ENCODE results near the gene MYMK.

The MYMK gene

DNA sequence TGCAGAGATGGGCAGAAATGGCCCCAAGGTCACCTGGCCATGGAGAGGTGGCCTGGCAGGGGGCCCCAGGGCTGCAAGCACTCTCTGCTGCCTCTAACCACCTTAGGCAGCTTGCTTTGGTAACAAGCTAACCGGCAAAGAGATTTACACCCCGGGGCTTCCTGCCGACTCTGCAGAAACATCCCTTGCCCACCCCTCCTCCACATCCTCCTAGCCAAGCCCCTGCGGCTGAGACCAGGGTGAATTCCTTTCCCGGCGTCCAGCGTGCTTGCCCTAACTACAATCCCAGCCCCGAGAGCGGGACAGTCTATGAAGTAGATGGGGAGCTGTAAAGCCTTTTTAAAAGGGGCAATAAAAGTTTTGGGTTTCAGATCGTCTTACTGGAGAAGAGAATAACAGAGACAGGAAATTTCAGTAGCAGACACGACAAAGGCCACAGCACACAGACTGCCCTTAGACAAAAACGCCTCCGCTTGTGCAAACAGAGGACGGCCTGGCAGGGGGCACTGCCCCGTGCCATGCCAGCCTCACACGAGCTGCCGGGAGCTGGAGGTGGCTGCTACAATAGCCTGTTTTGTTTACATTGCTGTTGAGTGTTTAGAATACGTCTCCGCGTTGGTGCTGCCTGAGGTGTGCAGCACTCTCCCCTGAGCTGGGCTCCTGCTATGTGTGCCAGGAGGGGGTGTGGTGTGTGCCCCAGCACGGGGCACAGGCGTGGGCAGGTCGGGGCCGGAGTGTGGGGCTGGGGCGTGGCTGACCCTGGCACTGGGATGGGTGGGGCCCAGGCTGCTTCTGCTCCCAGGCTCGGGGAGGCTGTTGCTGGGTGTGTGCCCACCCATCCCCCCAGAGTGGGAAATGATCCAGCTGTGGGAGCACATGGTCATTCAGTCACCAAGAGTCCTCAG is 15.3 kb downstream of the MYMK start:
- peak overlapping the region; percentile 90 for H3K27ac Mint-ChIP-seq
- peaks cover 47% of the 10 kb centered on the region for H3K4me1 Mint-ChIP-seq
- H3K27me3 Mint-ChIP-seq (ENCODE audit: low read depth, poor library complexity) = no peaks in the 10 kb centered on the region
- H3K4me3 Mint-ChIP-seq = peak overlapping the region; percentile 69
- TF ChIP-seq, protein P1, sequence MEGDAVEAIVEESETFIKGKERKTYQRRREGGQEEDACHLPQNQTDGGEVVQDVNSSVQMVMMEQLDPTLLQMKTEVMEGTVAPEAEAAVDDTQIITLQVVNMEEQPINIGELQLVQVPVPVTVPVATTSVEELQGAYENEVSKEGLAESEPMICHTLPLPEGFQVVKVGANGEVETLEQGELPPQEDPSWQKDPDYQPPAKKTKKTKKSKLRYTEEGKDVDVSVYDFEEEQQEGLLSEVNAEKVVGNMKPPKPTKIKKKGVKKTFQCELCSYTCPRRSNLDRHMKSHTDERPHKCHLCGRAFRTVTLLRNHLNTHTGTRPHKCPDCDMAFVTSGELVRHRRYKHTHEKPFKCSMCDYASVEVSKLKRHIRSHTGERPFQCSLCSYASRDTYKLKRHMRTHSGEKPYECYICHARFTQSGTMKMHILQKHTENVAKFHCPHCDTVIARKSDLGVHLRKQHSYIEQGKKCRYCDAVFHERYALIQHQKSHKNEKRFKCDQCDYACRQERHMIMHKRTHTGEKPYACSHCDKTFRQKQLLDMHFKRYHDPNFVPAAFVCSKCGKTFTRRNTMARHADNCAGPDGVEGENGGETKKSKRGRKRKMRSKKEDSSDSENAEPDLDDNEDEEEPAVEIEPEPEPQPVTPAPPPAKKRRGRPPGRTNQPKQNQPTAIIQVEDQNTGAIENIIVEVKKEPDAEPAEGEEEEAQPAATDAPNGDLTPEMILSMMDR (IDR thresholded peaks at IDR 0.05) = no peak
- H3K36me3 Mint-ChIP-seq (ENCODE audit: low read depth) = no peaks in the 10 kb centered on the region
- H3K9me3 Mint-ChIP-seq = no peaks in the 10 kb centered on the region
- DNase-seq = peak; percentile 83

DNA sequence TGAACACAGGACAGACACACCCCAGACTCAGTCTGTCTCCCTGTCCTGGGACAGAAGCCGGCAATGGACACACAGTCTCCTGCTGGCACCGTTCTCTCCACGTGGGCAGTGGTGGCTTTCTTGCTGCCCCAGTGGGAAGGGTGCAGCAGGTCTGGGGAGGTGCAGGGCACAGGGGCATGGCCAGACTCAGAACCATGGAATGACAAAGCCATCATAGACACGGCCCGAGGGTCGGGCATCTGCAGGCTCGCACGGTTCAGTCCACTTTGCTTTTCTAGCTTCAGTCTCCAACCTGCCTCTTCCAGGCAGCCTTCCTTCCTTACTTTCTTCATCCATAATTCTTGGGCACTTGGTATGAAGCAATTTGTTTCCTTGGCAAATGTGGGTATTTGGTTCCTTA is 16.7 kb downstream of the MYMK start:
- Mint-ChIP-seq H3K9me3 (peaks cover 8% of the 10 kb centered on the region), H3K4me1 (peaks cover 44% of the 10 kb centered on the region), H3K27ac (peak overlapping the region; percentile 92), H3K27me3 (ENCODE audit: low read depth, poor library complexity) (no peaks in the 10 kb centered on the region), H3K4me3 (no peak overlapping the region), H3K36me3 (ENCODE audit: low read depth) (no peaks in the 10 kb centered on the region)
- TF ChIP-seq, protein P1 (IDR thresholded peaks at IDR 0.05) = no peak
- DNase-seq = no peak

DNA sequence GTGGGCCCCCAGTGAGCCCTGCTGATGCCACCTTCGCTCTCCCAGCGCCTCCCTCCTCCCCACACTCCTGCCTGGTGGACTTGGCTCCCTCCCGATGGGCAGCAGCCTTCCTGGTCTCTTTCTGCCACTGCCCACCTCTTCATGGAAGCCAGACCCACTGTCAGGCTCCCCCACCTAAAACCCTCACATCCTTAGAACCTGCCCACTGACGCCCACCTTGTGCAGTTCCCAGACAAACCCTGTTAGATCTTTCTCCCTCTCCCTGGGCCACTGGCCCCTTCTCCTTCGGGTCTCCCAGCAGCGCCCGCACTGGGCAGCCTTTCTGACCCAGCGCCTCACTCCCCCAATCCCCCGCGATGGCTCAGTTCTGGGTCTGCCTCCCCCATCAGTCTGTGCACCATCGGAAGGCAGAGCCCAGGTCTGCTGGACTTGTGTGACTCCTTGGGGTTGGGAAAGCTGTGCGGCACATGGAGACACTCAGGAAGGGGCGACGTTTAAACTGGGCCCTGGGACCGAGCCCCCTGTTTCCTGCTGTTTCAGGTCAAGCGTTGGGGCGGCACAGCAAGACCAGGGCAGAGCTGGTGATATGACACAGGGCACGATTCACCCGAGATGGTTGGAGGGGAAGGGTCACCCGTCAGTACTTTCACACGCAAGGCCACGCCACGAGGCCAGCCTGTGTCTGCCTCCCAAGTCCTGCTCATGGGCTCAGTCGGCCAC is 17.4 kb downstream of the MYMK start:
- Mint-ChIP-seq H3K9me3 (peaks cover 15% of the 10 kb centered on the region), H3K4me3 (peak overlapping the region; percentile 28), H3K27me3 (ENCODE audit: low read depth, poor library complexity) (no peaks in the 10 kb centered on the region), H3K36me3 (ENCODE audit: low read depth) (peaks cover 3% of the 10 kb centered on the region), H3K4me1 (peaks cover 43% of the 10 kb centered on the region), H3K27ac (peak overlapping the region; percentile 59)
- TF ChIP-seq, protein P1 (IDR thresholded peaks at IDR 0.05) = no peak
- DNase-seq = no peak

GRCh38 chr9:133506653-133507038 is 18.1 kb downstream of the MYMK start:
- H3K36me3 Mint-ChIP-seq (ENCODE audit: low read depth) = peaks cover 11% of the 10 kb centered on the region
- no peak overlapping the region for H3K27ac Mint-ChIP-seq
- no peaks in the 10 kb centered on the region for H3K27me3 Mint-ChIP-seq (ENCODE audit: low read depth, poor library complexity)

GRCh38 chr9:133505901-133506652 is 18.7 kb downstream of the MYMK start:
- Mint-ChIP-seq H3K27me3 (ENCODE audit: low read depth, poor library complexity) (no peaks in the 10 kb centered on the region), H3K36me3 (ENCODE audit: low read depth) (peaks cover 17% of the 10 kb centered on the region), H3K9me3 (peaks cover 28% of the 10 kb centered on the region), H3K27ac (peak overlapping the region; percentile 68), H3K4me3 (no peak overlapping the region), H3K4me1 (peaks cover 43% of the 10 kb centered on the region)
- TF ChIP-seq, protein P1 (IDR thresholded peaks at IDR 0.05) = no peak
- DNase-seq = peak; percentile 61

More at GRCh38 chr9:133506653-133507038, 18.1 kb downstream of the MYMK start:
- Mint-ChIP-seq H3K4me3 (no peak overlapping the region), H3K4me1 (peaks cover 43% of the 10 kb centered on the region), H3K9me3 (peaks cover 22% of the 10 kb centered on the region)
- TF ChIP-seq, protein P1 (IDR thresholded peaks at IDR 0.05) = no peak
- peak; percentile 42 for DNase-seq

Data from nephron progenitor cell (in vitro differentiated cells).